ENCODE results near the gene EVA1A. TPM values are rescaled to one million over a fixed set of nuclear protein-coding genes. Genes with fewer than 3 reads are reported as not detected.

EVA1A gene
- polyA plus RNA-seq, 3 donors, result not detected

GRCh38 chr2:75570948-75571729, 10.4 kb upstream of the EVA1A start:
- Histone ChIP-seq H3K36me3 (replicated peaks in 1 of 2; ENCODE audit: control insufficient read depth in 1 of 2, insufficient read depth in 2 of 2, low read length in 2 of 2) (no peaks in the 10 kb centered on the region), H3K4me3 (replicated peaks in 1 of 3; ENCODE audit: low read depth in 2 of 3, low read length in 3 of 3) (no peak overlapping the region), H3K4me2 (replicated peaks; ENCODE audit: extremely low read depth, low read length, poor library complexity, severe bottlenecking) (no peak overlapping the region), H3K9ac (ENCODE audit: insufficient read depth, low read length, poor library complexity, severe bottlenecking) (no peak overlapping the region), H3K27me3 (ENCODE audit: control insufficient read depth in 2 of 2, insufficient read depth in 2 of 2, low read length in 2 of 2) (peaks cover 0 to 3% of the 10 kb centered on the region in 2 donors), H3K4me1 (ENCODE audit: control insufficient read depth in 1 of 2, insufficient read depth in 2 of 2, low read length in 2 of 2) (no peaks in the 10 kb centered on the region), H3K79me2 (ENCODE audit: insufficient read depth, low read length) (no peaks in the 10 kb centered on the region), H3K9me3 (replicated peaks in 1 of 2; ENCODE audit: control insufficient read depth in 1 of 2, insufficient read depth in 1 of 2, low read length in 2 of 2) (no peaks in the 10 kb centered on the region), H3K27ac (ENCODE audit: low read depth in 1 of 2, low read length in 2 of 2) (no peak overlapping the region), H4K20me1 (ENCODE audit: insufficient read depth, low read length) (no peaks in the 10 kb centered on the region), H2AFZ (ENCODE audit: insufficient read depth, low read depth, low read length, poor library complexity, severe bottlenecking) (no peak overlapping the region)
- no peaks in the 10 kb centered on the region for H3K36me3 Mint-ChIP-seq
- H3K27me3 Mint-ChIP-seq (ENCODE audit: low read depth in 3 of 3), result peaks cover 0 to 4% (median 2%) of the 10 kb centered on the region in 3 donors
- no peak for TF ChIP-seq CTCF (IDR thresholded peaks at IDR 0.05)
- intact Hi-C loops (cut with micrococcal nuclease), result no loop called here
- no peaks in the 10 kb centered on the region for H3K4me1 Mint-ChIP-seq
- 80% methylated on average over 2 of the region's 7 CpGs for WGBS (ENCODE audit: insufficient coverage)
- no peak overlapping the region for H3K27ac Mint-ChIP-seq
- DNase-seq, result no peak
- H3K9me3 Mint-ChIP-seq, result peaks cover 0 to 5% (median 0%) of the 10 kb centered on the region in 7 donors
- no peak overlapping the region for H3K4me3 Mint-ChIP-seq

GRCh38 chr2:75570024-75570947, 9.5 kb upstream of the EVA1A start:
- Mint-ChIP-seq H3K4me1 (no peaks in the 10 kb centered on the region), H3K4me3 (no peak overlapping the region), H3K9me3 (peaks cover 0 to 2% (median 0%) of the 10 kb centered on the region in 7 donors), H3K36me3 (no peaks in the 10 kb centered on the region), H3K27ac (no peak overlapping the region), H3K27me3 (ENCODE audit: low read depth in 3 of 3) (peaks cover 0 to 4% (median 2%) of the 10 kb centered on the region in 3 donors)
- Histone ChIP-seq H4K20me1 (ENCODE audit: insufficient read depth, low read length) (no peaks in the 10 kb centered on the region), H2AFZ (ENCODE audit: insufficient read depth, low read depth, low read length, poor library complexity, severe bottlenecking) (no peak overlapping the region), H3K9ac (ENCODE audit: insufficient read depth, low read length, poor library complexity, severe bottlenecking) (no peak overlapping the region), H3K4me2 (replicated peaks; ENCODE audit: extremely low read depth, low read length, poor library complexity, severe bottlenecking) (no peak overlapping the region), H3K79me2 (ENCODE audit: insufficient read depth, low read length) (no peaks in the 10 kb centered on the region), H3K36me3 (replicated peaks in 1 of 2; ENCODE audit: control insufficient read depth in 1 of 2, insufficient read depth in 2 of 2, low read length in 2 of 2) (no peaks in the 10 kb centered on the region), H3K4me1 (ENCODE audit: control insufficient read depth in 1 of 2, insufficient read depth in 2 of 2, low read length in 2 of 2) (no peaks in the 10 kb centered on the region), H3K9me3 (replicated peaks in 1 of 2; ENCODE audit: control insufficient read depth in 1 of 2, insufficient read depth in 1 of 2, low read length in 2 of 2) (no peaks in the 10 kb centered on the region), H3K27ac (ENCODE audit: low read depth in 1 of 2, low read length in 2 of 2) (no peak overlapping the region), H3K27me3 (ENCODE audit: control insufficient read depth in 2 of 2, insufficient read depth in 2 of 2, low read length in 2 of 2) (peaks cover 0 to 3% of the 10 kb centered on the region in 2 donors), H3K4me3 (replicated peaks in 1 of 3; ENCODE audit: low read depth in 2 of 3, low read length in 3 of 3) (no peak overlapping the region)
- WGBS (ENCODE audit: insufficient coverage), result 96% methylated on average over 5 of the region's 8 CpGs
- DNase-seq, result no peak
- no peak for TF ChIP-seq CTCF (IDR thresholded peaks at IDR 0.05)
- intact Hi-C loops (cut with micrococcal nuclease), result no loop called here

Data from CD14-positive monocyte (primary cell).